Keratinocyte (primary cell): ENCODE results near the gene MAD1L1.
A peak's percentile ranks its signal among the peaks of the same experiment; 100 is the strongest.

Experiments used
- EZH2 ChIP-seq: IDR thresholded peaks from one replicate; pipeline ENCODE4 v1.6.1; 2012; ENCODE audit warnings: inconsistent platforms, mild to moderate bottlenecking, low read length, moderate library complexity
- TF ChIP-seq, protein P1 (sequence below), 3 experiments: IDR thresholded peaks in 1 of 3; conservative IDR thresholded peaks in 1 of 3; optimal IDR thresholded peaks in 1 of 3; 2 replicates in 2 of 3; 3 replicates in 1 of 3; pipeline versions ENCODE3 to v1.5.1; 2011; ENCODE audit warnings: low read length in 3 of 3, mild to moderate bottlenecking in 3 of 3, moderate library complexity in 2 of 3, control low read depth in 1 of 3, inconsistent platforms in 1 of 3; ENCODE audit not compliant: insufficient read depth in 2 of 3; ENCODE audit errors: extremely low read depth in 1 of 3

DNA sequence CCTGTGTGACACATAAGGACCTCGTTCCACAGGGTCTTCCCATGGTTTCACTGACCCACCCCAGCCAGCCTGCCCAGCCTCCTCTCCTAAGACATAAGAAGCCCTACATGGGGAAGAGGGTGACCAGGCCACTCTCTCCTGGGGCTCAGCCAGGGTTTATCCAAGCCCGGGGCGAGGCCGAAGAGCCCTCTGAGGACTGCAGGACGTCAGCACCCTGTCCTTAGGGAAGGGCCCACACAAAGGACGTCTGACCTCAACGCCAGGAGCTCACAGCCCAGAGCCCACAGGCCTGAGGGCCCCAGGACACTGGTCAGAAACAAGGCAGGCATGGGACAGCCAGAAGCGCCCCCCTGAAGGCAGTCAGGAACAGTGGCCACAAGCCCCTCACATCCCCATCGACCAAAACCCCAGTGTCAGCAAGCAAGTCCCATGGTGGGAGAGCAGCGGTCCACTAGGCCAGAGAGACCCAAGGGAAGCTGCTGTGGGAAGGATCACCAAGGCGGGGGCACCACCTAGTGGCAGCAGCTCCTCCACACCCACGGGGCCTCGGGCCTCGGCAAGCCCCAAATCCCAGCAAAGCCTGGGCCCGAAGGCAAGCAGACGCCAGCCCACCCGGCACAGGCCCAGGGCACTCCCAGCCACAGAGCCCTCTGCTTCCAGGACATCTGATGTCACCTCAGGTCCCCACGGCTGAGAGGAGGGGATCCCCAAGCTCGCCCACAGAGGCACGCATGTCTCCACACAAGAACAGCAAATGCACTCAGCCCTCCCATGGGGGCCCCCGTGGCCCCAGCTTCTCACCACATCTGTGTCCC, 23.4 kb downstream of the MAD1L1 start:
- TF ChIP-seq, protein P1, sequence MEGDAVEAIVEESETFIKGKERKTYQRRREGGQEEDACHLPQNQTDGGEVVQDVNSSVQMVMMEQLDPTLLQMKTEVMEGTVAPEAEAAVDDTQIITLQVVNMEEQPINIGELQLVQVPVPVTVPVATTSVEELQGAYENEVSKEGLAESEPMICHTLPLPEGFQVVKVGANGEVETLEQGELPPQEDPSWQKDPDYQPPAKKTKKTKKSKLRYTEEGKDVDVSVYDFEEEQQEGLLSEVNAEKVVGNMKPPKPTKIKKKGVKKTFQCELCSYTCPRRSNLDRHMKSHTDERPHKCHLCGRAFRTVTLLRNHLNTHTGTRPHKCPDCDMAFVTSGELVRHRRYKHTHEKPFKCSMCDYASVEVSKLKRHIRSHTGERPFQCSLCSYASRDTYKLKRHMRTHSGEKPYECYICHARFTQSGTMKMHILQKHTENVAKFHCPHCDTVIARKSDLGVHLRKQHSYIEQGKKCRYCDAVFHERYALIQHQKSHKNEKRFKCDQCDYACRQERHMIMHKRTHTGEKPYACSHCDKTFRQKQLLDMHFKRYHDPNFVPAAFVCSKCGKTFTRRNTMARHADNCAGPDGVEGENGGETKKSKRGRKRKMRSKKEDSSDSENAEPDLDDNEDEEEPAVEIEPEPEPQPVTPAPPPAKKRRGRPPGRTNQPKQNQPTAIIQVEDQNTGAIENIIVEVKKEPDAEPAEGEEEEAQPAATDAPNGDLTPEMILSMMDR (optimal IDR thresholded peaks at IDR 0.05 in 1 of 3, IDR thresholded peaks at IDR 0.05 in 1 of 3, conservative IDR thresholded peaks at IDR 0.05 in 1 of 3; ENCODE audit: extremely low read depth in 1 of 3, insufficient read depth in 2 of 3, low read length in 3 of 3), result peak; percentile 43 to 83 (median 79)
- TF ChIP-seq EZH2, result no peak
